H1 (cell line): ENCODE measurements around the gene OSGEPL1. TPM values are rescaled to one million over a fixed set of nuclear protein-coding genes. Genes with fewer than 3 reads are reported as not detected.

Source experiments
- CTCF ChIA-PET: fragments of 300-600 bp; sonication (Branson Sonifier 250); formaldehyde crosslinking; loops from one replicate; lab custom pipeline; 2021; ENCODE audit not compliant: partially characterized antibody; lab: Charles Lee
- POLR2A ChIA-PET: fragments of 300-600 bp; sonication (Branson Sonifier 250); formaldehyde crosslinking; loops from one replicate; lab custom pipeline; 2021; ENCODE audit warnings: inconsistent platforms; ENCODE audit not compliant: partially characterized antibody; lab: Charles Lee
- DNase-seq, 2 experiments: peaks; one replicate each; pipeline versions ENCODE4 v3.0.0 to v3.0.0-alpha.2; 2010 to 2022; ENCODE audit warnings: low spot score in 2 of 2, low read depth in 1 of 2, mixed read lengths in 1 of 2
- FAIRE-seq: peaks from 2 replicates; lab custom pipeline; 2011; peaks lifted over from hg19 to GRCh38; lab: Jason Lieb, UNC
- H2AFZ ChIP-seq: 2 replicates; pipeline ENCODE4 v1.8.1; 2012; ENCODE audit warnings: low read length, inconsistent platforms
- H2AK5ac ChIP-seq: 2 replicates; pipeline ENCODE4 v1.6.1; 2013; ENCODE audit warnings: low read depth, low read length
- H2BK120ac ChIP-seq: replicated peaks from 2 replicates; pipeline ENCODE3; 2013; ENCODE audit warnings: low read depth, low read length, inconsistent platforms
- H2BK12ac ChIP-seq: 2 replicates; pipeline ENCODE4 v1.6.1; 2013; ENCODE audit warnings: low read depth, low read length
- H2BK15ac ChIP-seq: 2 replicates; pipeline ENCODE4 v1.6.1; 2013; ENCODE audit warnings: low read length
- H2BK20ac ChIP-seq: 2 replicates; pipeline ENCODE4 v1.6.1; 2013; ENCODE audit warnings: low read length
- H2BK5ac ChIP-seq: 2 replicates; pipeline ENCODE4 v1.6.1; 2013; ENCODE audit warnings: low read depth, low read length
- H3K14ac ChIP-seq: 2 replicates; pipeline ENCODE4 v1.6.1; 2013; ENCODE audit warnings: inconsistent platforms; ENCODE audit not compliant: insufficient read length
- H3K18ac ChIP-seq: 2 replicates; pipeline ENCODE4 v1.6.1; 2013; ENCODE audit warnings: low read length; ENCODE audit errors: extremely low read depth
- H3K23ac ChIP-seq: 2 replicates; pipeline ENCODE4 v1.6.1; 2013; ENCODE audit warnings: inconsistent platforms; ENCODE audit not compliant: insufficient read length
- H3K23me2 ChIP-seq: 2 replicates; pipeline ENCODE4 v1.6.1; 2013; ENCODE audit warnings: low read depth, low read length
- H3K27ac ChIP-seq: 2 replicates; pipeline ENCODE4 v1.6.1; 2011; ENCODE audit warnings: low read depth, low read length, inconsistent platforms
- H3K27me3 ChIP-seq, 4 experiments: replicated peaks in 1 of 4; 1 replicate in 1 of 4; 2 replicates in 3 of 4; pipeline versions ENCODE4 v1.6.1 to v1.8.1; 2011 to 2013; ENCODE audit warnings: low read length in 3 of 4, mild to moderate bottlenecking in 3 of 4, inconsistent platforms in 2 of 4, mixed read lengths in 2 of 4, moderate library complexity in 1 of 4; ENCODE audit not compliant: control insufficient read depth in 3 of 4, insufficient read depth in 3 of 4; ENCODE audit errors: extremely low read depth in 1 of 4
- H3K36me3 ChIP-seq, 4 experiments: 2 replicates each; pipeline versions ENCODE4 v1.6.1 to v1.8.1; 2011 to 2013; ENCODE audit warnings: mild to moderate bottlenecking in 4 of 4, low read length in 3 of 4, moderate library complexity in 2 of 4, control low read depth in 1 of 4, inconsistent platforms in 1 of 4; ENCODE audit not compliant: insufficient read depth in 4 of 4, control insufficient read depth in 2 of 4
- H3K4ac ChIP-seq: replicated peaks from 2 replicates; pipeline ENCODE3; 2013; ENCODE audit warnings: low read length, low read depth, mixed read lengths, inconsistent platforms; ENCODE audit not compliant: insufficient read length
- H3K4me1 ChIP-seq, 4 experiments: replicated peaks in 1 of 4; 1 replicate in 1 of 4; 2 replicates in 3 of 4; pipeline versions ENCODE4 v1.6.1 to v1.8.1; 2011 to 2013; ENCODE audit warnings: low read length in 3 of 4, inconsistent platforms in 2 of 4, mixed read lengths in 1 of 4; ENCODE audit not compliant: insufficient read depth in 4 of 4, control insufficient read depth in 3 of 4
- H3K4me2 ChIP-seq, 2 experiments: 2 replicates each; pipeline versions ENCODE4 v1.6.1 to v1.8.1; 2011 to 2013; ENCODE audit warnings: low read depth in 2 of 2, low read length in 2 of 2, control low read depth in 1 of 2, inconsistent platforms in 1 of 2, mild to moderate bottlenecking in 1 of 2; ENCODE audit not compliant: insufficient read depth in 1 of 2
- H3K4me3 ChIP-seq, 4 experiments: fragments of 200-600, 300-600 bp in 1 of 4; sonication (generic), shearing (Covaris generic), sonication (Bioruptor Twin) in 1 of 4; 2 replicates each; pipeline versions ENCODE4 v1.5.1 to v1.8.1; 2011 to 2016; ENCODE audit warnings: low read length in 4 of 4, low read depth in 3 of 4, control low read depth in 2 of 4, inconsistent platforms in 2 of 4, mild to moderate bottlenecking in 2 of 4, mixed read lengths in 1 of 4, moderate library complexity in 1 of 4; ENCODE audit not compliant: insufficient read depth in 2 of 4; ENCODE audit errors: extremely low read depth in 1 of 4
- H3K56ac ChIP-seq: replicated peaks from 2 replicates; pipeline ENCODE3; 2013; ENCODE audit warnings: low read depth, mild to moderate bottlenecking, mixed read lengths, low read length, inconsistent platforms; ENCODE audit not compliant: insufficient read length
- H3K79me1 ChIP-seq: 2 replicates; pipeline ENCODE4 v1.6.1; 2013; ENCODE audit warnings: low read depth, low read length, control low read depth
- H3K79me2 ChIP-seq, 2 experiments: 2 replicates each; pipeline versions ENCODE4 v1.6.1 to v1.8.1; 2012 to 2013; ENCODE audit warnings: low read length in 2 of 2, mild to moderate bottlenecking in 2 of 2, inconsistent platforms in 1 of 2; ENCODE audit not compliant: insufficient read depth in 2 of 2, control insufficient read depth in 1 of 2
- H3K9ac ChIP-seq, 4 experiments: replicated peaks in 1 of 4; 1 replicate in 1 of 4; 2 replicates in 3 of 4; pipeline versions ENCODE4 v1.6.1 to v1.8.1; 2011 to 2013; ENCODE audit warnings: low read depth in 3 of 4, low read length in 3 of 4, control low read depth in 2 of 4, mild to moderate bottlenecking in 2 of 4, moderate library complexity in 2 of 4, inconsistent platforms in 1 of 4; ENCODE audit errors: extremely low read depth in 1 of 4
- H3K9me3 ChIP-seq, 2 experiments: 2 replicates each; pipeline versions ENCODE4 v1.6.1 to v1.8.1; 2012 to 2013; ENCODE audit warnings: mild to moderate bottlenecking in 2 of 2, moderate library complexity in 2 of 2, control low read depth in 1 of 2, inconsistent platforms in 1 of 2, low read depth in 1 of 2, low read length in 1 of 2, mixed read lengths in 1 of 2; ENCODE audit not compliant: insufficient read depth in 2 of 2
- H4K20me1 ChIP-seq, 2 experiments: replicated peaks in 1 of 2; 2 replicates each; pipeline versions ENCODE3 to v1.8.1; 2011 to 2013; ENCODE audit warnings: inconsistent platforms in 2 of 2, low read length in 2 of 2, mild to moderate bottlenecking in 1 of 2; ENCODE audit not compliant: insufficient read depth in 2 of 2, control insufficient read depth in 1 of 2
- H4K5ac ChIP-seq: 2 replicates; pipeline ENCODE4 v1.6.1; 2013; ENCODE audit warnings: low read length, low read depth, mixed read lengths, inconsistent platforms; ENCODE audit not compliant: insufficient read length
- H4K8ac ChIP-seq: 2 replicates; pipeline ENCODE4 v1.8.0; 2013; ENCODE audit warnings: mild to moderate bottlenecking, moderate library complexity, low read length, inconsistent platforms; ENCODE audit not compliant: insufficient read depth; ENCODE audit errors: extremely low read depth
- H4K91ac ChIP-seq: replicated peaks from 2 replicates; pipeline ENCODE3; 2013; ENCODE audit warnings: low read length, mixed read lengths, inconsistent platforms; ENCODE audit not compliant: insufficient read length
- CTCF ChIP-seq, 3 experiments: IDR thresholded peaks; 1 replicate in 2 of 3; 2 replicates in 1 of 3; pipeline versions ENCODE4 v1.5.1 to v1.6.1; 2011; ENCODE audit warnings: low read length in 3 of 3, mild to moderate bottlenecking in 3 of 3, inconsistent platforms in 2 of 3, low read depth in 1 of 3, moderate library complexity in 1 of 3; ENCODE audit not compliant: insufficient read depth in 1 of 3; ENCODE audit errors: control extremely low read depth in 1 of 3
- HDAC2 ChIP-seq, 2 experiments: fragments of 300-600 bp in 1 of 2; sonication (generic) in 1 of 2; IDR thresholded peaks; 2 replicates each; pipeline ENCODE4 v1.6.1; 2011 to 2012; ENCODE audit warnings: low read depth in 2 of 2, low read length in 2 of 2, mild to moderate bottlenecking in 2 of 2, moderate library complexity in 2 of 2, borderline replicate concordance in 1 of 2, inconsistent platforms in 1 of 2
- NANOG ChIP-seq: IDR thresholded peaks from 2 replicates; pipeline ENCODE4 v1.6.1; 2011; ENCODE audit warnings: low read length, low read depth, mild to moderate bottlenecking, inconsistent platforms; ENCODE audit not compliant: insufficient read depth, poor library complexity, severe bottlenecking
- POLR2A ChIP-seq, 2 experiments: IDR thresholded peaks; 1 replicate in 1 of 2; 2 replicates in 1 of 2; pipeline ENCODE4 v1.6.1; 2011; ENCODE audit warnings: low read depth in 2 of 2, low read length in 2 of 2, mild to moderate bottlenecking in 2 of 2; ENCODE audit errors: control extremely low read depth in 1 of 2
- RAD21 ChIP-seq, 2 experiments: IDR thresholded peaks in 1 of 2; conservative IDR thresholded peaks in 1 of 2; 2 replicates each; pipeline ENCODE4 v1.6.1; 2011; ENCODE audit warnings: low read depth in 2 of 2, low read length in 2 of 2, improper control_type of control experiment in 1 of 2, inconsistent platforms in 1 of 2, mild to moderate bottlenecking in 1 of 2, moderate library complexity in 1 of 2
- SIRT6 ChIP-seq: IDR thresholded peaks from one replicate; pipeline ENCODE4 v1.7.1; 2012; ENCODE audit warnings: low read length, inconsistent platforms
- WGBS, 2 experiments: shearing (Covaris generic) in 1 of 2; methylation state at CpG; one replicate each; pipeline versions ENCODE4 v1.1.6 to v1.1.7; 2013 to 2015; ENCODE audit warnings: low lambda C conversion rate in 2 of 2, mixed read lengths in 2 of 2, inconsistent platforms in 1 of 2, low coverage in 1 of 2, missing lambda C conversion rate in 1 of 2; ENCODE audit not compliant: insufficient replicate concordance in 2 of 2, insufficient coverage in 1 of 2, insufficient read length in 1 of 2; ENCODE audit errors: extremely low coverage in 1 of 2, missing lambda C conversion rate in 1 of 2; 5-methylcytosine and 5-hydroxymethylcytosine counted together
- polyA plus RNA-seq, 7 experiments: library from polyadenylated mRNA; depleted of rRNA in 3 of 7; stranded (reverse) in 5 of 7; unstranded in 2 of 7; fragments of >200 nt in 5 of 7; fragments of 200-250 nt in 2 of 7; gene quantifications; 1 replicate in 5 of 7; 2 replicates in 1 of 7; 4 replicates in 1 of 7; pipeline versions ENCODE4 v1.2.1 to v1.2.3, GENCODE V29; 2011 to 2013; ENCODE audit warnings: missing spikeins in 2 of 7, mixed read lengths in 2 of 7
- total RNA-seq: library from RNA; stranded (reverse); fragmentation: NEBNext Ultra II Directional; extraction: Animal tissue kit (Norgen Biotek cat#: 25700); gene quantifications from 2 replicates; pipeline ENCODE4 v1.2.1, GENCODE V29; 2021

OSGEPL1 gene
- total and polyA plus RNA-seq, 2 of the 8 experiments (the other 6 are each of a cell fraction or from before 2014, with no cell fraction given): 7.1 to 15.7 TPM

GRCh38 chr2:189751080-189751658, 11.4 kb downstream of the OSGEPL1 start:
- Histone ChIP-seq H3K4me3 (no peak overlapping the region), H3K4ac (no peak overlapping the region), H3K27ac (no peak overlapping the region), H2BK5ac (no peak overlapping the region), H3K79me2 (no peaks in the 10 kb centered on the region), H3K4me1 (no peaks in the 10 kb centered on the region), H4K20me1 (peaks cover 0 to 1% of the 10 kb centered on the region in 2 experiments), H3K79me1 (no peaks in the 10 kb centered on the region), H2AFZ (no peak overlapping the region), H3K56ac (no peak overlapping the region), H4K91ac (no peak overlapping the region), H3K23me2 (no peaks in the 10 kb centered on the region), H2BK20ac (no peak overlapping the region), H3K4me2 (no peak overlapping the region), H3K14ac (no peak overlapping the region), H3K36me3 (peaks cover 2 to 35% (median 6%) of the 10 kb centered on the region in 4 experiments; a peak in 4 of 8 replicates), H3K9ac (no peak overlapping the region), H2BK12ac (no peak overlapping the region), H2BK15ac (no peak overlapping the region), H3K18ac (no peak overlapping the region), H4K8ac (no peak overlapping the region), H2BK120ac (no peak overlapping the region), H2AK5ac (no peak overlapping the region), H3K9me3 (no peaks in the 10 kb centered on the region), H4K5ac (no peak overlapping the region), H3K23ac (no peak overlapping the region), H3K27me3 (no peaks in the 10 kb centered on the region)
- CTCF ChIA-PET: interaction anchor here (0.6 to 4.0 kb wide), 21 partner anchors 8 to 330 kb away, joined by 3 to 21 read pairs (median 4); partner anchors contain the start of gene OSGEPL1
- DNase-seq: peak in 1 of 2 experiments; percentile 50
- 90% methylated on average over 9 of the region's 10 CpGs; no CpG with 5 or more reads in 1 of the 2 experiments for WGBS, 2 experiments
- TF ChIP-seq POLR2A (IDR thresholded peaks at IDR 0.05; ENCODE audit: control extremely low read depth in 1 of 2, low read depth in 2 of 2, low read length in 2 of 2): no peak
- peak; percentile 62 to 63 for TF ChIP-seq RAD21 (IDR thresholded peaks at IDR 0.05 in 1 of 2, conservative IDR thresholded peaks at IDR 0.05 in 1 of 2; ENCODE audit: low read depth in 2 of 2, low read length in 2 of 2)
- no peak for TF ChIP-seq SIRT6
- no peak for TF ChIP-seq NANOG
- TF ChIP-seq CTCF (IDR thresholded peaks at IDR 0.05; ENCODE audit: control extremely low read depth in 1 of 3, insufficient read depth in 1 of 3, low read depth in 1 of 3, low read length in 3 of 3): peak in 2 of 3 experiments; percentile 59 to 72; a peak in 3 of 4 replicates
- TF ChIP-seq HDAC2 (IDR thresholded peaks at IDR 0.05; ENCODE audit: borderline replicate concordance in 1 of 2, low read depth in 2 of 2, low read length in 2 of 2): no peak
- POLR2A ChIA-PET: no interaction called here
- FAIRE-seq: peak; percentile 78
